ENCODE measurements around the gene WNT3A. TPM values are rescaled to one million over a fixed set of nuclear protein-coding genes. Genes with fewer than 3 reads are reported as not detected.

WNT3A gene
- polyA plus RNA-seq, 1 donor (not counting 4 experiments of a cell fraction or from before 2014, with no cell fraction given): 0.07 TPM

- no peak for DNase-seq (ENCODE audit: low read depth, low spot score)
Measured at GRCh38 chr1:228011721-228012311, 5.0 kb downstream of the WNT3A start.

GRCh38 chr1:228012555-228012954 is 5.8 kb downstream of the WNT3A start:
- Histone ChIP-seq H3K4me3 (ENCODE audit: control insufficient read depth in 2 of 3, extremely low read depth in 1 of 3, insufficient read depth in 2 of 3, low read depth in 1 of 3, low read length in 3 of 3) (no peak overlapping the region), H2AFZ (ENCODE audit: control insufficient read depth, low read length) (no peak overlapping the region), H3K4me2 (ENCODE audit: control insufficient read depth, extremely low read depth, insufficient read depth, low read depth, low read length) (no peak overlapping the region), H3K79me2 (ENCODE audit: control insufficient read depth, insufficient read depth, low read length) (no peaks in the 10 kb centered on the region), H3K9ac (ENCODE audit: control insufficient read depth, extremely low read depth, insufficient read depth, low read length) (no peak overlapping the region), H3K27me3 (ENCODE audit: control insufficient read depth, extremely low read depth, insufficient read depth, low read length) (peaks cover 36% of the 10 kb centered on the region), H3K9me1 (ENCODE audit: control insufficient read depth, extremely low read depth, insufficient read depth, low read length) (no peaks in the 10 kb centered on the region), H4K20me1 (ENCODE audit: control insufficient read depth, extremely low read depth, insufficient read depth, low read length) (no peaks in the 10 kb centered on the region), H3K27ac (ENCODE audit: control insufficient read depth, insufficient read depth, low read length) (no peak overlapping the region), H3K36me3 (ENCODE audit: control insufficient read depth in 2 of 2, extremely low read depth in 1 of 2, insufficient read depth in 2 of 2, low read length in 2 of 2) (no peaks in the 10 kb centered on the region), H3K4me1 (ENCODE audit: control insufficient read depth, extremely low read depth, insufficient read depth, low read length) (peaks cover 34% of the 10 kb centered on the region), H3K9me3 (ENCODE audit: control insufficient read depth, low read depth, low read length) (no peaks in the 10 kb centered on the region)
- DNase-seq (ENCODE audit: low read depth, low spot score): no peak
- TF ChIP-seq EZH2 (IDR thresholded peaks at IDR 0.05; ENCODE audit: low read length): no peak
- dilution Hi-C loops (cut with MboI; ENCODE audit: extremely low pct_ligation_motif_present, low sequenced_read_pairs): no loop called here
- no peak for FAIRE-seq

More at GRCh38 chr1:228011721-228012311, 5.0 kb downstream of the WNT3A start:
- Histone ChIP-seq H3K4me3 (ENCODE audit: control insufficient read depth in 2 of 3, extremely low read depth in 1 of 3, insufficient read depth in 2 of 3, low read depth in 1 of 3, low read length in 3 of 3) (no peak overlapping the region), H2AFZ (ENCODE audit: control insufficient read depth, low read length) (no peak overlapping the region), H3K9me1 (ENCODE audit: control insufficient read depth, extremely low read depth, insufficient read depth, low read length) (no peaks in the 10 kb centered on the region), H3K79me2 (ENCODE audit: control insufficient read depth, insufficient read depth, low read length) (no peaks in the 10 kb centered on the region), H3K27me3 (ENCODE audit: control insufficient read depth, extremely low read depth, insufficient read depth, low read length) (peaks cover 43% of the 10 kb centered on the region), H3K4me1 (ENCODE audit: control insufficient read depth, extremely low read depth, insufficient read depth, low read length) (peaks cover 37% of the 10 kb centered on the region), H3K9ac (ENCODE audit: control insufficient read depth, extremely low read depth, insufficient read depth, low read length) (no peak overlapping the region), H3K9me3 (ENCODE audit: control insufficient read depth, low read depth, low read length) (no peaks in the 10 kb centered on the region), H4K20me1 (ENCODE audit: control insufficient read depth, extremely low read depth, insufficient read depth, low read length) (no peaks in the 10 kb centered on the region), H3K36me3 (ENCODE audit: control insufficient read depth in 2 of 2, extremely low read depth in 1 of 2, insufficient read depth in 2 of 2, low read length in 2 of 2) (no peaks in the 10 kb centered on the region), H3K4me2 (ENCODE audit: control insufficient read depth, extremely low read depth, insufficient read depth, low read depth, low read length) (no peak overlapping the region), H3K27ac (ENCODE audit: control insufficient read depth, insufficient read depth, low read length) (no peak overlapping the region)
- dilution Hi-C loops (cut with MboI; ENCODE audit: extremely low pct_ligation_motif_present, low sequenced_read_pairs): no loop called here
- TF ChIP-seq EZH2 (IDR thresholded peaks at IDR 0.05; ENCODE audit: low read length): no peak
- no peak for TF ChIP-seq CTCF (optimal IDR thresholded peaks at IDR 0.05 in 1 of 3, IDR thresholded peaks at IDR 0.05 in 1 of 3, conservative IDR thresholded peaks at IDR 0.05 in 1 of 3; ENCODE audit: extremely low read depth in 1 of 3, insufficient read depth in 2 of 3, low read length in 3 of 3)
- FAIRE-seq: no peak

Data from keratinocyte (primary cell).